ENCODE data around the gene LOXL3. TPM values are rescaled to one million over a fixed set of nuclear protein-coding genes. Genes with fewer than 3 reads are reported as not detected.
A peak's percentile ranks its signal among the peaks of the same experiment; 100 is the strongest.

The LOXL3 gene, protein sequence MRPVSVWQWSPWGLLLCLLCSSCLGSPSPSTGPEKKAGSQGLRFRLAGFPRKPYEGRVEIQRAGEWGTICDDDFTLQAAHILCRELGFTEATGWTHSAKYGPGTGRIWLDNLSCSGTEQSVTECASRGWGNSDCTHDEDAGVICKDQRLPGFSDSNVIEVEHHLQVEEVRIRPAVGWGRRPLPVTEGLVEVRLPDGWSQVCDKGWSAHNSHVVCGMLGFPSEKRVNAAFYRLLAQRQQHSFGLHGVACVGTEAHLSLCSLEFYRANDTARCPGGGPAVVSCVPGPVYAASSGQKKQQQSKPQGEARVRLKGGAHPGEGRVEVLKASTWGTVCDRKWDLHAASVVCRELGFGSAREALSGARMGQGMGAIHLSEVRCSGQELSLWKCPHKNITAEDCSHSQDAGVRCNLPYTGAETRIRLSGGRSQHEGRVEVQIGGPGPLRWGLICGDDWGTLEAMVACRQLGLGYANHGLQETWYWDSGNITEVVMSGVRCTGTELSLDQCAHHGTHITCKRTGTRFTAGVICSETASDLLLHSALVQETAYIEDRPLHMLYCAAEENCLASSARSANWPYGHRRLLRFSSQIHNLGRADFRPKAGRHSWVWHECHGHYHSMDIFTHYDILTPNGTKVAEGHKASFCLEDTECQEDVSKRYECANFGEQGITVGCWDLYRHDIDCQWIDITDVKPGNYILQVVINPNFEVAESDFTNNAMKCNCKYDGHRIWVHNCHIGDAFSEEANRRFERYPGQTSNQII
- total RNA-seq: 10 to 100 TPM in 1 of 2 donors, 1 to 10 TPM in 1; 1.3 to 10.7 TPM

DNA sequence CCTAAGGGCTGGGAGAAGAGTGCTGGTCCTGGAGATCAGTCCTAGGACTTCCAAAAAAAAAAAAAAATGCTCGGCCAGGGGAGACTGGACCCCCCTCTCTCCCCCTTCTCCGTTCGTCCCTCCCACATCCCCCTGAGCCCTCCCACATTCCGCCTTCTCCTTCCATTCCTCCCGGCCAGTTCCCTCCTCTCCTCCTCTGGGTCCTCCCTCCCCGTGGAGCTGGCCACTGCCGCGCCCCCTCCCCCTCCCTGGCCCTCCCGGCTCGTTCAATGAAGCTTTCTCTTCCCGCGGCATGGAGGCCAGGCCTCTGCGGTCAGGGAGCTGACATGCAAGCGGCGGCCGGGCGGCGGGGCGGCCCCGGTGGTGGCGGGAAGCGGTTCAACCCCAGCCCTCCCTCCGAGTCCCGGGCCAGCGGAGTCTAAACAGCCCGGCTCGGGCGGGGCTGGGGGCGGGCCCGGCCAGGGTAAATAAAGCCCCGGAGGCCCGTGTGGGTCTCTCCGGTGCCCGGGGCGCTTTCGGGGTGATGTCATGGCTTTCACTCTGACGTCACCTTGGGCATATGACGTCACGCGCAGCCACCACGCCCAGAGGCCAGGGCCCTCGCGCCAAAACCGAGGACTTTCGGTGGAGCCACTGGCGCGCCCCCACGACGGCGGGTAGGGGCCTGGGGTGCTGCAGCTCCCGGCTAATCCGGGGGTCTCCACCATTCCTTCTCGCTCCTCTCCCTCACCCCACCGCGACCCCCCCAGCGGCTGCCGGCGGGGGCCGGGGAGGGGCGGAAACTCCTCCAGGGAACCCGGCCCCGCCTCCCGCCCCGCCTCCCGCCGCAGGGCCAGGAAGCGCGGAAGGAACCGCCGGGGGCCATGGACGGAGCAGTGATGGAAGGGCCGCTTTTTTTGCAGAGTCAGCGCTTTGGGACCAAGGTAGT lies at the start of gene LOXL3, which contains the start of gene DOK1:
LOXL3 (minus strand) TSS at position 51 of the 928 bp plus-strand sequence. CDS start 1,308 bp downstream, outside the sequence.
DOK1 (plus strand) TSS at position 829 of the 928 bp plus-strand sequence; CDS start at position 864, 35 bp downstream.
- no peaks in the 10 kb centered on the region for H3K9me3 ChIP-seq
- DNase-seq (ENCODE audit: low spot score): peak; percentile 61
- H3K27me3 ChIP-seq (replicated peaks; ENCODE audit: insufficient read depth): no peaks in the 10 kb centered on the region
- H3K4me3 ChIP-seq: peak within 1 kb of the TSS; percentile 55 to 71
- intact Hi-C loops (cut with DNase I): no loop called here
- no peaks in the 10 kb centered on the region for H3K36me3 ChIP-seq
- peak within 1 kb of the TSS; percentile 67 to 77 for H3K27ac ChIP-seq
- H3K4me1 ChIP-seq (replicated peaks): no peaks in the 10 kb centered on the region
- 1% methylated on average over 33 of the region's 73 CpGs for WGBS
- TF ChIP-seq, protein P1, sequence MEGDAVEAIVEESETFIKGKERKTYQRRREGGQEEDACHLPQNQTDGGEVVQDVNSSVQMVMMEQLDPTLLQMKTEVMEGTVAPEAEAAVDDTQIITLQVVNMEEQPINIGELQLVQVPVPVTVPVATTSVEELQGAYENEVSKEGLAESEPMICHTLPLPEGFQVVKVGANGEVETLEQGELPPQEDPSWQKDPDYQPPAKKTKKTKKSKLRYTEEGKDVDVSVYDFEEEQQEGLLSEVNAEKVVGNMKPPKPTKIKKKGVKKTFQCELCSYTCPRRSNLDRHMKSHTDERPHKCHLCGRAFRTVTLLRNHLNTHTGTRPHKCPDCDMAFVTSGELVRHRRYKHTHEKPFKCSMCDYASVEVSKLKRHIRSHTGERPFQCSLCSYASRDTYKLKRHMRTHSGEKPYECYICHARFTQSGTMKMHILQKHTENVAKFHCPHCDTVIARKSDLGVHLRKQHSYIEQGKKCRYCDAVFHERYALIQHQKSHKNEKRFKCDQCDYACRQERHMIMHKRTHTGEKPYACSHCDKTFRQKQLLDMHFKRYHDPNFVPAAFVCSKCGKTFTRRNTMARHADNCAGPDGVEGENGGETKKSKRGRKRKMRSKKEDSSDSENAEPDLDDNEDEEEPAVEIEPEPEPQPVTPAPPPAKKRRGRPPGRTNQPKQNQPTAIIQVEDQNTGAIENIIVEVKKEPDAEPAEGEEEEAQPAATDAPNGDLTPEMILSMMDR (IDR thresholded peaks at IDR 0.05): no peak
- no peak for TF ChIP-seq POLR2A (IDR thresholded peaks at IDR 0.05)
- TF ChIP-seq POLR2AphosphoS5 (IDR thresholded peaks at IDR 0.05): no peak

DNA sequence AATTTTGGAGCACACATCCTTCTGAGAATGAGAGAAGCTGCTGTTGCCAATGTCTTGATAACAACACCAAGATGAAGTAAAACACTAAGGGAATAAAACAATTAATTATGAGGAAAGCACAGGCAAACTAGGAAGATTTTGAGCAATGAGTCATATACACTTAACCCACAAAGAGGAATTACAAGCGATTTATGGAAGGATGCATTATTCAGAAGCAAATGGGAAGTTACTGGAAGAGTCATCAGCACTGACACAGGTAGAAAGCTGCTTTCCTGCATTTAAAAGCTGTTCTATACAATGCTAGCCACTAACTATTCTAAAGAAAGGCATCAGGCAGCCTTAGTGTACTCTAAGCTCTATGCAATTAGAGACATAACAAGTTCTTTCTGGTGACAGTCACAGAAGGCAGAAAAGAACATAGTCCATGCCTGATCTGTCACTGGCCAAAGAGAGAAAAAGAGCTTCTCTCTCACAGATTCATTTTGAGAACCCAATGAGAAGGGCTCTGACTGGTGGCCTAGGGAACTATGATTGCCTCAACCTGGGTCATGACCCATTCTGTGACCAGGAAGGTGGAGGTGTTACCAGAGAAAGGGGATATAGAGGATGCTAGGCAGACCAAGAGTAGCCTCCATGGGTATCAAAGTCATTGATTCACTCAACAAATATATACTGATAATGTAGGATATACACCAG lies 49.0 kb upstream of the LOXL3 start:
- H3K27ac ChIP-seq: no peak overlapping the region
- no peak for TF ChIP-seq POLR2A (IDR thresholded peaks at IDR 0.05)
- TF ChIP-seq, protein P1 (IDR thresholded peaks at IDR 0.05): no peak
- TF ChIP-seq POLR2AphosphoS5 (IDR thresholded peaks at IDR 0.05): no peak
- DNase-seq (ENCODE audit: low spot score): no peak
- intact Hi-C loops (cut with DNase I): no loop called here
- 47% methylated on average over 1 of the region's 1 CpG for WGBS
- H3K36me3 ChIP-seq: no peaks in the 10 kb centered on the region
- no peaks in the 10 kb centered on the region for H3K27me3 ChIP-seq (replicated peaks; ENCODE audit: insufficient read depth)
- no peaks in the 10 kb centered on the region for H3K4me1 ChIP-seq (replicated peaks)
- H3K4me3 ChIP-seq: no peak overlapping the region
- H3K9me3 ChIP-seq: no peaks in the 10 kb centered on the region

DNA sequence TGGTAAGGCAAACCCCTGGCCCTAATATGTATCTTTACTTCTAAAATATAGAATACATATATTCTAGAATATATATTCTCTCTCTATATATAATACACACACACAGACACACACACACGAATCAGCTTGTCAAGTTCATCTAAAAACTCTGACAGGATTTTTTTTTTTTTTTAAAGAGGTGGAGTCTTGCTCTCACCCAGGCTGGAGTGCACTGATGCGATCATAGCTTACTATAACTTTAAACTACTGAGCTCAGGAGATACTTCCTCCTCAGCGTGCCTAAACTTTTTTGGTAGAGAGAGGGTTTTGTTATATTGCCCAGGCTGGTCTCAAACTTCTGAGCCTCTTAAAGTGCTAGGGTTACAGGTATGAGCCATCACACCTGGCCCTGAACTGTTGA lies 45.9 kb upstream of the LOXL3 start:
- TF ChIP-seq POLR2AphosphoS5 (IDR thresholded peaks at IDR 0.05) (no peak), POLR2A (IDR thresholded peaks at IDR 0.05) (no peak)
- TF ChIP-seq, protein P1 (IDR thresholded peaks at IDR 0.05): no peak
- H3K27me3 ChIP-seq (replicated peaks; ENCODE audit: insufficient read depth): no peaks in the 10 kb centered on the region
- DNase-seq (ENCODE audit: low spot score): no peak
- H3K9me3 ChIP-seq: no peaks in the 10 kb centered on the region
- H3K4me1 ChIP-seq (replicated peaks): no peaks in the 10 kb centered on the region
- WGBS: 45% methylated on average over 3 of the region's 3 CpGs
- H3K4me3 ChIP-seq: no peak overlapping the region
- H3K36me3 ChIP-seq: no peaks in the 10 kb centered on the region
- intact Hi-C loops (cut with DNase I): no loop called here
- H3K27ac ChIP-seq: no peak overlapping the region

DNA sequence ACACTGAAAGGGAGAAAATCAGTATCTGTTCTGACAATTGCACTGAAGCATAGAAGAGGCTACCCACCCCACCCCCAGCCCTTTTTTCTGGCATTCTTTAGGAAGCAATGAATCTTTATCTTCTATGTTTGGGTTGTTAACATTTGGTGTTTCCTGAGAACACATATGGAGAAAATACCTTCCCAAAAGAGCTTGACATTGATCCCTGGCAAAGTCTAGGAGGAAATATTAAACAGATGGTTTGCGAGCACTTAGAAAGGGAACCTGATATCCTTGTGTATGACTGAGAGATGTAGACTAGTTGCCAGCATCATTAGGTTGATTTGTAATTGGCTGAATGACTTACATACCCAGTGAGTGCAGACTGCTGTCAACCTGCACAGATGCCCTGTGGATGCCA lies 43.7 kb upstream of the LOXL3 start:
- intact Hi-C loops (cut with DNase I): no loop called here
- H3K4me3 ChIP-seq: no peak overlapping the region
- no peak for DNase-seq (ENCODE audit: low spot score)
- H3K4me1 ChIP-seq (replicated peaks): no peaks in the 10 kb centered on the region
- no peak for TF ChIP-seq POLR2AphosphoS5 (IDR thresholded peaks at IDR 0.05)
- TF ChIP-seq, protein P1 (IDR thresholded peaks at IDR 0.05): no peak
- TF ChIP-seq POLR2A (IDR thresholded peaks at IDR 0.05): no peak
- H3K27ac ChIP-seq: no peak overlapping the region
- H3K27me3 ChIP-seq (replicated peaks; ENCODE audit: insufficient read depth): peaks cover 3% of the 10 kb centered on the region
- H3K36me3 ChIP-seq: no peaks in the 10 kb centered on the region
- H3K9me3 ChIP-seq: no peaks in the 10 kb centered on the region
- 11% methylated on average over 1 of the region's 1 CpG for WGBS

Measured in prostate gland (tissue), 2 donors.